ENCODE measurements around the gene FBXO8. TPM values are rescaled to one million over a fixed set of nuclear protein-coding genes. Genes with fewer than 3 reads are reported as not detected.

FBXO8 gene
- polyA plus RNA-seq, 2 of the 4 experiments (the other 2 are of a cell fraction): 10.3 to 19.5 TPM

GRCh38 chr4:174281182-174281737 is 2.2 kb downstream of the FBXO8 start:
- ChIA-PET POLR2A (no interaction called here), CTCF (interaction anchor here (0.6 to 0.8 kb wide), 2 partner anchors 15 to 1079 kb away, joined by 3 read pairs; no protein-coding TSS in a partner anchor)
- Histone ChIP-seq H3K4me3 (no peak overlapping the region), H3K9me3 (no peaks in the 10 kb centered on the region), H3K4me1 (peaks cover 14% of the 10 kb centered on the region; the same call in 1 of the 3 replicates), H3K27ac (no peak overlapping the region), H3K4me2 (no peak overlapping the region; the same call in 2 of the 3 replicates)
- no peak for FAIRE-seq
- TF ChIP-seq NFE2L2 (conservative IDR thresholded peaks at IDR 0.05; ENCODE audit: low read length) (no peak), HOXA7 (CRISPR knock-in tag; IDR thresholded peaks at IDR 0.05) (no peak), HEYL (CRISPR knock-in tag; IDR thresholded peaks at IDR 0.05) (no peak), MAFK (IDR thresholded peaks at IDR 0.05; ENCODE audit: partially characterized antibody) (no peak), TP53 (CRISPR knock-in tag; IDR thresholded peaks at IDR 0.05) (no peak), ZC3H11A (IDR thresholded peaks at IDR 0.05) (no peak), RFX5 (IDR thresholded peaks at IDR 0.05) (no peak), ATOH8 (CRISPR knock-in tag; IDR thresholded peaks at IDR 0.05; ENCODE audit: low read depth) (no peak), NPAS2 (CRISPR knock-in tag; IDR thresholded peaks at IDR 0.05; ENCODE audit: borderline replicate concordance) (no peak), USF2 (IDR thresholded peaks at IDR 0.05) (no peak), REST (IDR thresholded peaks at IDR 0.05) (no peak), MYC (IDR thresholded peaks at IDR 0.05; ENCODE audit: borderline replicate concordance, low read length) (no peak), HES2 (IDR thresholded peaks at IDR 0.05) (no peak), CEBPB (IDR thresholded peaks at IDR 0.05) (no peak)
- ATAC-seq: no peak
- WGBS (ENCODE audit: missing lambda C conversion rate): 83% methylated on average over 5 of the region's 5 CpGs
- DNase-seq (ENCODE audit: low read depth in 1 of 2, low spot score in 1 of 2): no peak

- no peak overlapping the region for H3K4me2 ChIP-seq
- no peak for TF ChIP-seq RARB (CRISPR knock-in tag; IDR thresholded peaks at IDR 0.05)
- no peak for TF ChIP-seq JUNB (IDR thresholded peaks at IDR 0.05)
- no peak for TF ChIP-seq REST (IDR thresholded peaks at IDR 0.05)
- TF ChIP-seq E2F6 (IDR thresholded peaks at IDR 0.05; ENCODE audit: borderline replicate concordance, low read depth): no peak
- TF ChIP-seq CHD4 (IDR thresholded peaks at IDR 0.05; ENCODE audit: borderline replicate concordance): no peak
- TF ChIP-seq SREBF2 (IDR thresholded peaks at IDR 0.05): no peak
- TF ChIP-seq ZC3H11A (IDR thresholded peaks at IDR 0.05): no peak
- TF ChIP-seq POLR2A (IDR thresholded peaks at IDR 0.05; ENCODE audit: low read length): no peak
- TF ChIP-seq CEBPB (IDR thresholded peaks at IDR 0.05): no peak
- no peak for TF ChIP-seq BCL3 (IDR thresholded peaks at IDR 0.05)
- TF ChIP-seq RAD21 (conservative IDR thresholded peaks at IDR 0.05 in 1 of 2, IDR thresholded peaks at IDR 0.05 in 1 of 2): no peak
- no peak for TF ChIP-seq PHF8 (IDR thresholded peaks at IDR 0.05; ENCODE audit: borderline replicate concordance, low read depth)
- no peak for TF ChIP-seq NFE2L2 (conservative IDR thresholded peaks at IDR 0.05; ENCODE audit: low read length)
- no peak for TF ChIP-seq TFCP2L1 (CRISPR knock-in tag; IDR thresholded peaks at IDR 0.05)
- no peak for TF ChIP-seq HOXB5 (CRISPR knock-in tag; IDR thresholded peaks at IDR 0.05)
These were observed 3.9 kb downstream of the FBXO8 start for GRCh38 chr4:174279433-174280155.

More at GRCh38 chr4:174279433-174280155, 3.9 kb downstream of the FBXO8 start:
- ChIA-PET POLR2A (no interaction called here), CTCF (no interaction called here)
- DNase-seq (ENCODE audit: low read depth in 1 of 2, low spot score in 1 of 2) (no peak), FAIRE-seq (no peak), ATAC-seq (no peak)
- H3K4me3 ChIP-seq: no peak overlapping the region
- 86% methylated on average over 3 of the region's 3 CpGs for WGBS (ENCODE audit: missing lambda C conversion rate)
- no peaks in the 10 kb centered on the region for H3K9me3 ChIP-seq
- peaks cover 7% of the 10 kb centered on the region; the same call in 1 of the 3 replicates for H3K4me1 ChIP-seq
- H3K27ac ChIP-seq: no peak overlapping the region
